ENCODE measurements around the gene PTAFR.

The PTAFR gene

GRCh38 chr1:28136922-28137613 lies 39.4 kb downstream of the PTAFR start:
- Histone ChIP-seq H3K36me3 (ENCODE audit: control insufficient read depth in 2 of 2, insufficient read depth in 1 of 2, low read length in 2 of 2) (no peaks in the 10 kb centered on the region), H3K27ac (ENCODE audit: extremely low read depth, low read depth, low read length) (no peak overlapping the region), H3K4me3 (ENCODE audit: low read depth, low read length) (no peak overlapping the region), H3K9me3 (ENCODE audit: control insufficient read depth, insufficient read depth, low read depth, low read length) (no peaks in the 10 kb centered on the region), H3K4me1 (ENCODE audit: control insufficient read depth, insufficient read depth, low read length) (no peaks in the 10 kb centered on the region)
- ChIA-PET POLR2A (interaction anchor here (0.5 kb wide), 1 partner anchor 19 kb away, joined by 3 read pairs; no protein-coding TSS in a partner anchor), CTCF (interaction anchor here (0.6 to 0.7 kb wide), 2 partner anchors 27 to 100 kb away, joined by 4 read pairs; no protein-coding TSS in a partner anchor)
- TF ChIP-seq ZNF518A (tag by site-specific recombination; conservative IDR thresholded peaks at IDR 0.05; ENCODE audit: low read depth) (no peak), BCL11B (tag by site-specific recombination; IDR thresholded peaks at IDR 0.05; ENCODE audit: low read depth) (no peak), ZNF169 (tag by site-specific recombination; IDR thresholded peaks at IDR 0.05) (no peak), GLIS1 (tag by site-specific recombination; IDR thresholded peaks at IDR 0.05) (peak; percentile 39; the same call in 1 of the 2 replicates), KLF7 (tag by site-specific recombination; IDR thresholded peaks at IDR 0.05; ENCODE audit: borderline replicate concordance) (no peak), ZBTB48 (tag by site-specific recombination; IDR thresholded peaks at IDR 0.05) (no peak), PRDM10 (tag by site-specific recombination; IDR thresholded peaks at IDR 0.05) (0 out of 2 replicates have a peak, but pooled peaks have one; percentile 15), ZNF629 (tag by site-specific recombination; IDR thresholded peaks at IDR 0.05) (0 out of 2 replicates have a peak, but pooled peaks have one; percentile 16), ZNF133 (tag by site-specific recombination; IDR thresholded peaks at IDR 0.05) (no peak), ZNF664 (tag by site-specific recombination; IDR thresholded peaks at IDR 0.05) (no peak), HOXC10 (CRISPR knock-in tag; IDR thresholded peaks at IDR 0.05) (no peak), ZNF239 (tag by site-specific recombination; IDR thresholded peaks at IDR 0.05) (no peak), ZNF658 (tag by site-specific recombination; IDR thresholded peaks at IDR 0.05) (no peak), ZBTB8A (tag by site-specific recombination; IDR thresholded peaks at IDR 0.05) (no peak), ZNF585B (tag by site-specific recombination; IDR thresholded peaks at IDR 0.05) (no peak)

Measured in HEK293 (cell line).